ENCODE measurements around the gene ZNF608.

The ZNF608 gene

GRCh38 chr5:124736082-124736804 is 10.2 kb downstream of the ZNF608 start:
- no peak for DNase-seq

GRCh38 chr5:124735169-124735858 is 11.1 kb downstream of the ZNF608 start:
- no peak for DNase-seq

- no peak for DNase-seq
These were observed 11.8 kb downstream of the ZNF608 start for GRCh38 chr5:124734574-124735168.

- no peak for DNase-seq
These were observed 13.1 kb downstream of the ZNF608 start for GRCh38 chr5:124733329-124733650.

- DNase-seq = no peak
These were observed 13.8 kb downstream of the ZNF608 start for GRCh38 chr5:124732428-124733328.

- DNase-seq = no peak
These were observed 16.1 kb downstream of the ZNF608 start for GRCh38 chr5:124730381-124730780.

- no peak for DNase-seq
These were observed 16.6 kb downstream of the ZNF608 start for GRCh38 chr5:124729720-124730359.

- DNase-seq = no peak
These were observed 17.5 kb downstream of the ZNF608 start for GRCh38 chr5:124728968-124729332.

GRCh38 chr5:124728331-124728967 is 18.0 kb downstream of the ZNF608 start:
- no peak for DNase-seq

GRCh38 chr5:124726631-124727362 is 19.6 kb downstream of the ZNF608 start:
- no peak for DNase-seq

GRCh38 chr5:124725622-124726258 is 20.7 kb downstream of the ZNF608 start:
- DNase-seq = no peak

GRCh38 chr5:124725040-124725434 is 21.4 kb downstream of the ZNF608 start:
- DNase-seq = no peak

- DNase-seq = no peak
These were observed 21.9 kb downstream of the ZNF608 start for GRCh38 chr5:124724357-124725039.

GRCh38 chr5:124721229-124721735 is 25.2 kb downstream of the ZNF608 start:
- DNase-seq = no peak

- DNase-seq = no peak
These were observed 25.8 kb downstream of the ZNF608 start for GRCh38 chr5:124720593-124720992.

GRCh38 chr5:124719113-124719967 is 27.1 kb downstream of the ZNF608 start:
- no peak for DNase-seq

- no peak for DNase-seq
These were observed 28.1 kb downstream of the ZNF608 start for GRCh38 chr5:124718380-124718789.

- DNase-seq = no peak
These were observed 30.3 kb downstream of the ZNF608 start for GRCh38 chr5:124716169-124716568.

- DNase-seq = no peak
These were observed 31.5 kb downstream of the ZNF608 start for GRCh38 chr5:124714910-124715309.
